Cardiac atrium fibroblast (primary cell): ENCODE measurements around the gene ERLIN1. TPM values are rescaled to one million over a fixed set of nuclear protein-coding genes. Genes with fewer than 3 reads are reported as not detected.

Source experiments
- total RNA-seq: library from RNA; depleted of rRNA; stranded (reverse); fragments of >200 nt; gene quantifications from 2 replicates; pipeline ENCODE4 v1.2.3, GENCODE V29; 2015

ERLIN1 gene
- total RNA-seq, result 35.2 and 36.1 TPM in 2 replicates

GRCh38 chr10:100185364-100186252 lies at the start of gene ERLIN1:
TSS of gene ERLIN1 (minus strand) at chr10:100186029. CDS start at chr10:100185626, 403 bp downstream.

Other genes starting within 250 kb of the ERLIN1 start
- 12.5 and 15.6 TPM in 2 replicates for gene DNMBP, start 176.1 kb downstream of the ERLIN1 start, total RNA-seq
- not detected in 2 replicates for gene CPN1, start 104.2 kb downstream of the ERLIN1 start, total RNA-seq
- gene CHUK, start 43.6 kb upstream of the ERLIN1 start, total RNA-seq, result 13.4 and 17.7 TPM in 2 replicates
- gene CWF19L1, start 81.6 kb upstream of the ERLIN1 start, total RNA-seq, result 15.9 and 21.3 TPM in 2 replicates
- gene BLOC1S2, start 100.7 kb upstream of the ERLIN1 start, total RNA-seq, result 21.2 and 25.5 TPM in 2 replicates
- not detected in 2 replicates for gene PKD2L1, start 144.2 kb upstream of the ERLIN1 start, total RNA-seq
- 143 and 452 TPM in 2 replicates for gene SCD, start 161.2 kb upstream of the ERLIN1 start, total RNA-seq